ENCODE results near the gene DENND1A. TPM values are rescaled to one million over a fixed set of nuclear protein-coding genes. Genes with fewer than 3 reads are reported as not detected.
A peak's percentile ranks its signal among the peaks of the same experiment; 100 is the strongest.

The DENND1A gene
- total RNA-seq, 1 experiment from 2014 or later = 42.5 TPM

DNA sequence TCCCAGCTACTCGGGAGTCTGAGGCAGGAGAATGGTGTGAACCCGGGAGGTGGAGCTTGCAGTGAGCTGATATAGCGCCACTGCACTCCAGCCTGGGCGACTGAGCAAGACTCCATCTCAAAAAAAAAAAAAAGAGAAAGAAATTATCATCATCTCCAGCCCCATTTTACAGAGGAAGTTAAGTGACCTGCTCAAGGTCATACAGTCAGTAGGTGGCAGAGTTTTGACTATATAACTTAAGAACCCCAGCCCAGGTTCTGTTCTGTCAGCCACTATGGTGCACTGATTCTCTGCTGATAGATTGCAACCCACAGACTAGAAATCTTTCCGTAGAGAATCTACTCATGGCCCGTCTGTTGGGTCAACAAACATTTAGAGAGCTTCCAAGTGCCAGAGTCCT lies 25.7 kb upstream of the DENND1A start:
- Mint-ChIP-seq H3K4me3 (ENCODE audit: unreplicated experiment) (no peak overlapping the region), H3K27ac (ENCODE audit: low read depth, unreplicated experiment) (no peak overlapping the region), H3K4me1 (ENCODE audit: insufficient read depth, unreplicated experiment) (peaks cover 9% of the 10 kb centered on the region), H3K36me3 (ENCODE audit: insufficient read depth, unreplicated experiment) (no peaks in the 10 kb centered on the region), H3K9me3 (ENCODE audit: unreplicated experiment) (no peaks in the 10 kb centered on the region), H3K27me3 (ENCODE audit: insufficient read depth, unreplicated experiment) (peaks cover 35% of the 10 kb centered on the region)
- no TSS peak for BruUV-seq (replicated peaks)
- ChIA-PET POLR2A (no interaction called here), CTCF (interaction anchor here (0.6 kb wide), 1 partner anchor 480 kb away, joined by 3 read pairs; no protein-coding TSS in a partner anchor)
- TF ChIP-seq, protein P1, sequence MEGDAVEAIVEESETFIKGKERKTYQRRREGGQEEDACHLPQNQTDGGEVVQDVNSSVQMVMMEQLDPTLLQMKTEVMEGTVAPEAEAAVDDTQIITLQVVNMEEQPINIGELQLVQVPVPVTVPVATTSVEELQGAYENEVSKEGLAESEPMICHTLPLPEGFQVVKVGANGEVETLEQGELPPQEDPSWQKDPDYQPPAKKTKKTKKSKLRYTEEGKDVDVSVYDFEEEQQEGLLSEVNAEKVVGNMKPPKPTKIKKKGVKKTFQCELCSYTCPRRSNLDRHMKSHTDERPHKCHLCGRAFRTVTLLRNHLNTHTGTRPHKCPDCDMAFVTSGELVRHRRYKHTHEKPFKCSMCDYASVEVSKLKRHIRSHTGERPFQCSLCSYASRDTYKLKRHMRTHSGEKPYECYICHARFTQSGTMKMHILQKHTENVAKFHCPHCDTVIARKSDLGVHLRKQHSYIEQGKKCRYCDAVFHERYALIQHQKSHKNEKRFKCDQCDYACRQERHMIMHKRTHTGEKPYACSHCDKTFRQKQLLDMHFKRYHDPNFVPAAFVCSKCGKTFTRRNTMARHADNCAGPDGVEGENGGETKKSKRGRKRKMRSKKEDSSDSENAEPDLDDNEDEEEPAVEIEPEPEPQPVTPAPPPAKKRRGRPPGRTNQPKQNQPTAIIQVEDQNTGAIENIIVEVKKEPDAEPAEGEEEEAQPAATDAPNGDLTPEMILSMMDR (IDR thresholded peaks at IDR 0.05; ENCODE audit: unreplicated experiment) = no peak
- intact Hi-C loops (cut with micrococcal nuclease) = no loop called here
- DNase-seq (ENCODE audit: unreplicated experiment) = no peak

DNA sequence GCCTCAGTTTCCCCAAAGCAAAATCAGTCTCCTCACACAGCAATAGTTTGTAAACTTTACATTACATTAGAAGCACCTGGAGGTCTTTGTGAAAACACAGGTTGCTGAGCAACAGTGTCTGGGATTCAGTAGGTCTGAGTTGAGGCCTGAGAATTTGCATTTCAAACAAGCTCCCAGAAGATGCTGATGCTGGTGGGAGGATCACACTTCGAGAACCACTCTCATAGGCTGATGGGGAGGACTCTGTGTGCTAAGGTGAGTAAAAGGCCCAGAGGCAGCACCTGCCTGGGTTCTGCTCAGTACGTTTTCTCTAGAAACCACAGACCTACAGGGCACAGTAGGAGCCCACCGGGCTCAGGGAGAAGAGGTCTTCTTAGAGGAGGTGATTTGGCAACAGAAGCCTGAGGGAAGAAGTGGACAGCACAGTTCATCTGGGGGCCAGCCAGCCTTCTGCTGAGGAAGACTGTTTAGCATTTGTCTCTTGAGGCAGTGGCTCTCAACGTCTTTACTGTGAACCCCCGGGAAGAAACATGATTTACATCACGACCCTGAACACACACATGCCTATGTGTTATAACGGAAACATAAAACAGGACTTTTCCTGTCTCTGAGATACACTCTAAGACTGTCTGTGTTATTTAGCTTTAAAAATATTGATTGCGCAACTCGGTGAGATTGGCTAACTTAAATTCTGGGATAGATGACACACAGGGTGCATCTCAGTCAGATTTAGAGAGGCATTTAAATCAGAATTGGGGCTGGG lies 24.8 kb upstream of the DENND1A start:
- H3K4me3 Mint-ChIP-seq (ENCODE audit: unreplicated experiment) = no peak overlapping the region
- intact Hi-C loops (cut with micrococcal nuclease) = no loop called here
- no peaks in the 10 kb centered on the region for H3K36me3 Mint-ChIP-seq (ENCODE audit: insufficient read depth, unreplicated experiment)
- ChIA-PET CTCF (interaction anchor here (0.6 to 0.7 kb wide), 3 partner anchors 162 to 481 kb away, joined by 3 to 4 read pairs (median 3); no protein-coding TSS in a partner anchor), POLR2A (interaction anchor here (1.0 to 1.1 kb wide), 2 partner anchors 12 to 21 kb away, joined by 3 to 4 read pairs; no protein-coding TSS in a partner anchor)
- TF ChIP-seq, protein P1 (IDR thresholded peaks at IDR 0.05; ENCODE audit: unreplicated experiment) = no peak
- peaks cover 9% of the 10 kb centered on the region for H3K4me1 Mint-ChIP-seq (ENCODE audit: insufficient read depth, unreplicated experiment)
- no peaks in the 10 kb centered on the region for H3K9me3 Mint-ChIP-seq (ENCODE audit: unreplicated experiment)
- no TSS peak for BruUV-seq (replicated peaks)
- DNase-seq (ENCODE audit: unreplicated experiment) = peak; percentile 61
- H3K27ac Mint-ChIP-seq (ENCODE audit: low read depth, unreplicated experiment) = no peak overlapping the region
- peaks cover 33% of the 10 kb centered on the region for H3K27me3 Mint-ChIP-seq (ENCODE audit: insufficient read depth, unreplicated experiment)

GRCh38 chr9:123952641-123953495 lies 22.9 kb upstream of the DENND1A start:
- ChIA-PET POLR2A (interaction anchor here (1.1 kb wide), 1 partner anchor 16 kb away, joined by 3 read pairs; no protein-coding TSS in a partner anchor), CTCF (interaction anchor here (0.5 to 1.0 kb wide), 2 partner anchors 27 to 224 kb away, joined by 4 to 5 read pairs; no protein-coding TSS in a partner anchor)
- Mint-ChIP-seq H3K27me3 (ENCODE audit: insufficient read depth, unreplicated experiment) (peaks cover 31% of the 10 kb centered on the region), H3K9me3 (ENCODE audit: unreplicated experiment) (no peaks in the 10 kb centered on the region), H3K4me1 (ENCODE audit: insufficient read depth, unreplicated experiment) (peaks cover 9% of the 10 kb centered on the region), H3K27ac (ENCODE audit: low read depth, unreplicated experiment) (no peak overlapping the region), H3K36me3 (ENCODE audit: insufficient read depth, unreplicated experiment) (no peaks in the 10 kb centered on the region), H3K4me3 (ENCODE audit: unreplicated experiment) (no peak overlapping the region)
- no peak for DNase-seq (ENCODE audit: unreplicated experiment)
- TF ChIP-seq, protein P1 (IDR thresholded peaks at IDR 0.05; ENCODE audit: unreplicated experiment) = no peak
- intact Hi-C loops (cut with micrococcal nuclease) = no loop called here
- no TSS peak for BruUV-seq (replicated peaks)

GRCh38 chr9:123948286-123948685 lies 18.4 kb upstream of the DENND1A start:
- H3K4me1 Mint-ChIP-seq (ENCODE audit: insufficient read depth, unreplicated experiment) = no peaks in the 10 kb centered on the region
- ChIA-PET CTCF (no interaction called here), POLR2A (interaction anchor here (0.7 kb wide), 1 partner anchor 34 kb away, joined by 3 read pairs; no protein-coding TSS in a partner anchor)
- no TSS peak for BruUV-seq (replicated peaks)
- no peak for DNase-seq (ENCODE audit: unreplicated experiment)
- H3K27ac Mint-ChIP-seq (ENCODE audit: low read depth, unreplicated experiment) = no peak overlapping the region
- H3K9me3 Mint-ChIP-seq (ENCODE audit: unreplicated experiment) = peaks cover 7% of the 10 kb centered on the region
- no peak overlapping the region for H3K4me3 Mint-ChIP-seq (ENCODE audit: unreplicated experiment)
- intact Hi-C loops (cut with micrococcal nuclease) = no loop called here
- H3K36me3 Mint-ChIP-seq (ENCODE audit: insufficient read depth, unreplicated experiment) = no peaks in the 10 kb centered on the region
- peaks cover 27% of the 10 kb centered on the region for H3K27me3 Mint-ChIP-seq (ENCODE audit: insufficient read depth, unreplicated experiment)
- TF ChIP-seq, protein P1 (IDR thresholded peaks at IDR 0.05; ENCODE audit: unreplicated experiment) = no peak
